AG10803 (cell line): ENCODE results near the gene MXRA8.

Source experiments
- DNase-seq: peaks from one replicate; pipeline ENCODE4 v3.0.0; 2010; ENCODE audit warnings: low read depth
- H3K4me3 ChIP-seq: 2 replicates; pipeline ENCODE4 v1.5.1; 2011; ENCODE audit warnings: mild to moderate bottlenecking, low read length, control low read depth
- TF ChIP-seq, protein P1 (sequence below): conservative IDR thresholded peaks from 2 replicates; pipeline ENCODE4 v1.5.1; 2011; ENCODE audit warnings: mild to moderate bottlenecking, low read length, control low read depth, inconsistent platforms

Gene MXRA8

DNA sequence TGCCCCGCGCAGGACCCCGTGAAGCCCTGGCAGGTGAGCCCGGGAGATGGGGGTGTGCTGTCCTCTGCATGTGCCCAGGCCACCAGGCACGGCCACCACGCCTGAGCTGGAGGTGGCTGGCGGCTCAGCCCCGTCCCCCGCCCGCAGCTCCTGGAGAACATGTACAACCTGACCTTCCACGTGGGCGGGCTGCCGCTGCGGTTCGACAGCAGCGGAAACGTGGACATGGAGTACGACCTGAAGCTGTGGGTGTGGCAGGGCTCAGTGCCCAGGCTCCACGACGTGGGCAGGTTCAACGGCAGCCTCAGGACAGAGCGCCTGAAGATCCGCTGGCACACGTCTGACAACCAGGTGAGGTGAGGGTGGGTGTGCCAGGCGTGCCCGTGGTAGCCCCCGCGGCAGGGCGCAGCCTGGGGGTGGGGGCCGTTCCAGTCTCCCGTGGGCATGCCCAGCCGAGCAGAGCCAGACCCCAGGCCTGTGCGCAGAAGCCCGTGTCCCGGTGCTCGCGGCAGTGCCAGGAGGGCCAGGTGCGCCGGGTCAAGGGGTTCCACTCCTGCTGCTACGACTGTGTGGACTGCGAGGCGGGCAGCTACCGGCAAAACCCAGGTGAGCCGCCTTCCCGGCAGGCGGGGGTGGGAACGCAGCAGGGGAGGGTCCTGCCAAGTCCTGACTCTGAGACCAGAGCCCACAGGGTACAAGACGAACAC, 25.4 kb downstream of the MXRA8 start:
- DNase-seq = no peak
- TF ChIP-seq, protein P1, sequence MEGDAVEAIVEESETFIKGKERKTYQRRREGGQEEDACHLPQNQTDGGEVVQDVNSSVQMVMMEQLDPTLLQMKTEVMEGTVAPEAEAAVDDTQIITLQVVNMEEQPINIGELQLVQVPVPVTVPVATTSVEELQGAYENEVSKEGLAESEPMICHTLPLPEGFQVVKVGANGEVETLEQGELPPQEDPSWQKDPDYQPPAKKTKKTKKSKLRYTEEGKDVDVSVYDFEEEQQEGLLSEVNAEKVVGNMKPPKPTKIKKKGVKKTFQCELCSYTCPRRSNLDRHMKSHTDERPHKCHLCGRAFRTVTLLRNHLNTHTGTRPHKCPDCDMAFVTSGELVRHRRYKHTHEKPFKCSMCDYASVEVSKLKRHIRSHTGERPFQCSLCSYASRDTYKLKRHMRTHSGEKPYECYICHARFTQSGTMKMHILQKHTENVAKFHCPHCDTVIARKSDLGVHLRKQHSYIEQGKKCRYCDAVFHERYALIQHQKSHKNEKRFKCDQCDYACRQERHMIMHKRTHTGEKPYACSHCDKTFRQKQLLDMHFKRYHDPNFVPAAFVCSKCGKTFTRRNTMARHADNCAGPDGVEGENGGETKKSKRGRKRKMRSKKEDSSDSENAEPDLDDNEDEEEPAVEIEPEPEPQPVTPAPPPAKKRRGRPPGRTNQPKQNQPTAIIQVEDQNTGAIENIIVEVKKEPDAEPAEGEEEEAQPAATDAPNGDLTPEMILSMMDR = no peak
- H3K4me3 ChIP-seq = no peak overlapping the region

DNA sequence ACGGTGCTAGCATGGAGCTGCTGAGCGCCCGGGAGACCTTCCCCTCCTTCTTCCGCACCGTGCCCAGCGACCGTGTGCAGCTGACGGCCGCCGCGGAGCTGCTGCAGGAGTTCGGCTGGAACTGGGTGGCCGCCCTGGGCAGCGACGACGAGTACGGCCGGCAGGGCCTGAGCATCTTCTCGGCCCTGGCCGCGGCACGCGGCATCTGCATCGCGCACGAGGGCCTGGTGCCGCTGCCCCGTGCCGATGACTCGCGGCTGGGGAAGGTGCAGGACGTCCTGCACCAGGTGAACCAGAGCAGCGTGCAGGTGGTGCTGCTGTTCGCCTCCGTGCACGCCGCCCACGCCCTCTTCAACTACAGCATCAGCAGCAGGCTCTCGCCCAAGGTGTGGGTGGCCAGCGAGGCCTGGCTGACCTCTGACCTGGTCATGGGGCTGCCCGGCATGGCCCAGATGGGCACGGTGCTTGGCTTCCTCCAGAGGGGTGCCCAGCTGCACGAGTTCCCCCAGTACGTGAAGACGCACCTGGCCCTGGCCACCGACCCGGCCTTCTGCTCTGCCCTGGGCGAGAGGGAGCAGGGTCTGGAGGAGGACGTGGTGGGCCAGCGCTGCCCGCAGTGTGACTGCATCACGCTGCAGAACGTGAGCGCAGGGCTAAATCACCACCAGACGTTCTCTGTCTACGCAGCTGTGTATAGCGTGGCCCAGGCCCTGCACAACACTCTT, 26.2 kb downstream of the MXRA8 start:
- no peak for DNase-seq
- no peak overlapping the region for H3K4me3 ChIP-seq
- TF ChIP-seq, protein P1 = no peak

DNA sequence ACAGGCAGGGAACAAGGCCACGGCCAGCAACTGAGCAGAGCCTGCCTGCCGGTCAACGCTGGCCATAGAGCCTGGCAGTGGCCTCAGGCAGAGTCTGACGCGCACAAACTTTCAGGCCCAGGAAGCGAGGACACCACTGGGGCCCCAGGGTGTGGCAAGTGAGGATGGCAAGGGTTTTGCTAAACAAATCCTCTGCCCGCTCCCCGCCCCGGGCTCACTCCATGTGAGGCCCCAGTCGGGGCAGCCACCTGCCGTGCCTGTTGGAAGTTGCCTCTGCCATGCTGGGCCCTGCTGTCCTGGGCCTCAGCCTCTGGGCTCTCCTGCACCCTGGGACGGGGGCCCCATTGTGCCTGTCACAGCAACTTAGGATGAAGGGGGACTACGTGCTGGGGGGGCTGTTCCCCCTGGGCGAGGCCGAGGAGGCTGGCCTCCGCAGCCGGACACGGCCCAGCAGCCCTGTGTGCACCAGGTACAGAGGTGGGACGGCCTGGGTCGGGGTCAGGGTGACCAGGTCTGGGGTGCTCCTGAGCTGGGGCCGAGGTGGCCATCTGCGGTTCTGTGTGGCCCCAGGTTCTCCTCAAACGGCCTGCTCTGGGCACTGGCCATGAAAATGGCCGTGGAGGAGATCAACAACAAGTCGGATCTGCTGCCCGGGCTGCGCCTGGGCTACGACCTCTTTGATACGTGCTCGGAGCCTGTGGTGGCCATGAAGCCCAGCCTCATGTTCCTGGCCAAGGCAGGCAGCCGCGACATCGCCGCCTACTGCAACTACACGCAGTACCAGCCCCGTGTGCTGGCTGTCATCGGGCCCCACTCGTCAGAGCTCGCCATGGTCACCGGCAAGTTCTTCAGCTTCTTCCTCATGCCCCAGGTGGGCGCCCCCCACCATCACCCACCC, 27.0 kb downstream of the MXRA8 start, which contains the start of gene TAS1R3:
Gene TAS1R3 (plus strand): TSS at position 213 of the 898 bp plus-strand sequence. CDS start 66 bp downstream, at position 279.
- H3K4me3 ChIP-seq = no peak within 1 kb of the TSS
- DNase-seq = no peak
- TF ChIP-seq, protein P1 = no peak

DNA sequence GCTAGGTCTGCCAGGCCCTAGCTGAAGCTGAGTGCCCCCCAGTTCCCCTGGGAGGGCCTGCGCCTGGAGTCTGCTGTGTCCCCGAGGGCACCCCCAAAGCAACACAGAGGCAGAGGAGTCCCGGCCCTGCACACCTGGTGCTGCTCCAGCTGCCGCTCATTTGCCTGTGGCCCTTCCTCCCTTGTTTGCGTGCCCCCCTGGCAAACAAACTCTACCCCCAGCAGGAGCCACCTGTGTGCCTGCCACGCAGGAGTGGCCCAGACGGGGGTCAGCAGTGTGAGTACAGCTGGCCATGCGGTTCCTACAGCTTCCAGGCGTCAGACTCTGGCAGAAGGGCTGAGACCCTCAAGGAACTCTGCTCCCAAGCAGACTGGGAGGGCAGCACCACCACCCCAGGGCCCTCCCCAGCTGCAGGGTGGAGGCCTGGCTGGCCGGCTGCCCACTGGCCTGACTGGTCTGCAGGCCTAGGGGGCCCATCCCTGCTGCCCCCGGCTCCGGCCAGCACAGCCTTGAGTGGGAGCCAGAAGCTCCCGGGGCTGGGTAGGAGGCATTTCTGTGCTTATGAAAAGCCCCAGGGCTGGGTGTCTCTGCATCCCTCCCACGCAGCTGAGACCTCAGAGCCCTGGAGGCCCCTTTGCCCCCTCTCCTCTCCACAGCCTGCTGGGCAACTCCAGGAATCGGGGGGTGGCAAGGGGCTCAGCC, 27.8 kb downstream of the MXRA8 start:
- TF ChIP-seq, protein P1 = no peak
- no peak for DNase-seq
- no peak overlapping the region for H3K4me3 ChIP-seq

DNA sequence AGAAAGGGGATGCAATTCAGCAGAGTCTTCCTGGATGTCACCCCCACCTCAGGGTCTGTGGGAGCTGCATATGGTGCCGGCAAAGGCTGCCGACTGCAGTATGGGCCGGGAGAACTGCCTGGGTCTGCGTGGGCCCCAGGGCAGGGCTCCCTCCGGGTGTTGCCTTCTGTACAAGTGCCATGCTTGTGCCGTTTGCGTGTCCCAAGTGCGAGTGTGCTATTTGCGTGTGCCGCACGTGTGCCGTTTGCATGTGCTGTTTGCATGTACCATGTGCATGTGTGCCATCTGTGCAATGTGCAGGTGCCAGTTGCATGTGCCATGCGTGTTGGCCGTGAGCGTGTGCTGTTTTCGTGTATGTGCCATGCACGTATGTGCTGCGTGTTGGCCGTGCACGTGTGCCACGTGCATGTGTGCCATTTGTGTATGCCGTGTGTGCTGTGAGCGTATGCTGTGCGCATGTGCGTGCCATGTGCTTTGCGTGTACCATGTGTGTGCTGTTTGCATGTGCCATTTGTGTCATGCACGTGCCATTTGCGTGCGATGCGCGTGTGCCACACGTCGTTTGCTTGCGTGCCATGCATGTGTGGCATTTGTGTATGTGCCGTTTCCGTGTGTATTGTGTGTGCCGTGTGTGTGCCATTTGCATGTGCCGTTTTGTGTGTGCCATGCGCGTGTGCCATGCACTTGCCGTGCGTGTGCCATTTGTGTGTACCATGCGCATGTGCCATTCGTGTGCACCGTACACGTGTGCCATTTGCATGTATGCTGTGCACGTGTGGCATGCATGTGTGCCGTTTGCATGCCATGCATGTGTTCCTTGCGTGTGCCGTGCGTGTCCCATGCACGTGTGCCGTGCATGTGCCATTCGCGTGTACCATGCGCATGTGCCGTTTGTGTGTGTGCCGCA, 28.8 kb downstream of the MXRA8 start:
- TF ChIP-seq, protein P1 = no peak
- DNase-seq = no peak
- no peak overlapping the region for H3K4me3 ChIP-seq

DNA sequence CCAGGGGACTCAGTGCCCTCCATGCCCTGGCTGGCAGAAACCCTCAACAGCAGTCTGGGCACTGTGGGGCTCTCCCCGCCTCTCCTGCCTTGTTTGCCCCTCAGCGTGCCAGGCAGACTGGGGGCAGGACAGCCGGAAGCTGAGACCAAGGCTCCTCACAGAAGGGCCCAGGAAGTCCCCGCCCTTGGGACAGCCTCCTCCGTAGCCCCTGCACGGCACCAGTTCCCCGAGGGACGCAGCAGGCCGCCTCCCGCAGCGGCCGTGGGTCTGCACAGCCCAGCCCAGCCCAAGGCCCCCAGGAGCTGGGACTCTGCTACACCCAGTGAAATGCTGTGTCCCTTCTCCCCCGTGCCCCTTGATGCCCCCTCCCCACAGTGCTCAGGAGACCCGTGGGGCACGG, 30.1 kb downstream of the MXRA8 start:
- TF ChIP-seq, protein P1 = no peak
- H3K4me3 ChIP-seq = no peak overlapping the region
- no peak for DNase-seq
